HG03521 (cell line): ENCODE results near the gene H6PD.
"Not testable (repeated sequence)": the region's sequence is repeated elsewhere in the genome, so short reads cannot be mapped to it uniquely, and the experiment has no call there.

Experiments used
- ATAC-seq: cut with Tn5 transposase; IDR thresholded peaks from one replicate; pipeline ENCODE4 v1.9.1; 2021; ENCODE audit warnings: mild to moderate bottlenecking, moderate library complexity; ENCODE audit not compliant: unreplicated experiment

Gene H6PD

DNA sequence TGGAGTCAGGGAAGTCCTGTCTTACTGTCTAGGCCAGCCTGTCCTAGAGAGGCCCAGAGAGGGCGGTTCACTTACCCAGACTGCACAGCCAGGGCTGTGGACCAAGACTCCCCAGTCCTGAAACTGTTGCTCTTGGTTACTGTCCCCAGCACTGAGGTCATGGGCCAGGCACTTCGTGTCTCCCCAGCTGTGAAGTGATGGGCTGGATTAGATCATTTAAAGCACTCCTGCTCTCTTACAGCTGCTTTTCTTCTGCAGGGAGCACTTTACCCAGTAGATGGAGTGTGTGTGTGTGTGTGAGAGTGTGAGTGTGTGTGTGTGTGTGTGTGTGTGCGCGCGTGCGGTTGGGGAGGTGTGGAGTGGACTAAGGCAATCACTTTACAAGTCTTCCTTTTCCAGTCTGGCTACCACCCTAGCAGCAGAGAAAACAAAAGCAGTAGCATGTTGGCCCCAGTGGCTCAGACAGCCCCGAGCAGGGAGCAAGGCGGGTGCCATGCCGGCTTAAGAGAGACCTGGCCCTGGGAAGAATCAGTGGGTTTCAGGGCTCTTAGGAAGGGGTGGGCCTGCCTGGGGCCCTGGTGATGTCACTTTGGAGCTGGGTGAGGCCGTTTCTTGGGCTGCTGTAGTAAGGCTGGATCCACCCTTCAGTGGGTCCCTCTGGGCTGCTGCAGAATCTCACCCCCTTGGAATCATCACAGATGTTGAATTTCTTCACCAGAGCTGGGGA, 60.5 kb downstream of the H6PD start:
- no peak for ATAC-seq

GRCh38 chr1:9295884-9296283, 61.3 kb downstream of the H6PD start:
- ATAC-seq: no peak

GRCh38 chr1:9296850-9297249, 62.3 kb downstream of the H6PD start:
- ATAC-seq: no peak

DNA sequence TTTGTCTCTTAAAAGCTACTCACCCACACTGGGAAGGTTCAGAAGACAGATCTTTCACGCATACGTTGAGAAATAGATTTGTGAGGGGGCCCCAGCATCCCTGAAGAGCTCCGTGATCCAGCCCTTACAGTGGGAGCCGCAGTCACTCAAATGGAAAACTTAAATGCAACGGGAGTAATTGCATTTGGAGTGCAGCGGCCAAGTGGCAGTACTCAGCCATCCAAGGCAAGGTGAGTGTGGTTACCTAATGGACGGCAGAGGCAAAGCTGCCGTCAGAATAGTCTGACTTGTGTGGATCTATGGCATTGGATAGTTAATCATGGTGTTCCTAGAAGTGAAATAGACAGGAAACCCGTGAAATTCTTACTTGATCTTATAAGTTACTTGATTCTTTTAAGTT, 63.3 kb downstream of the H6PD start:
- ATAC-seq: no peak

DNA sequence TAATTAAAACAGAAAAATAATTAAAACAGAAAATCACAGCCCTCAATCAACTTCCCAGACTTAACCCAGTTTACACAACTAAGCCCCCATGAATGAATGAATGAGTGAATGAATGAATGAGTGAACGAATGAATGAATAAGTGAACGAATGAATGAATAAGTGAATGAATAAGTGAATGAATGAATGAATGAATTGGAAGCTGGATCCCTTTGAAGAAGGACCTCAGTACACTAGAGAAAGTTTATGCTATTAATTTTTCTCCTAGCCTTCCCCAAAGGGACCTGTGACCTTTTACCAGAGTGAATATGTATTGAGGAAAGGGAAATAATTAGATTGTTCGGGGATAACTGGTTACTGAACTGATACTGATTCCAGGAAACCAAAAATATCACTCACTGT, 63.7 kb downstream of the H6PD start:
- ATAC-seq: no peak

GRCh38 chr1:9299571-9300541, 65.3 kb downstream of the H6PD start:
- ATAC-seq: not testable (repeated sequence)

- no peak for ATAC-seq
Measured at GRCh38 chr1:9300573-9300972, 66.0 kb downstream of the H6PD start.

DNA sequence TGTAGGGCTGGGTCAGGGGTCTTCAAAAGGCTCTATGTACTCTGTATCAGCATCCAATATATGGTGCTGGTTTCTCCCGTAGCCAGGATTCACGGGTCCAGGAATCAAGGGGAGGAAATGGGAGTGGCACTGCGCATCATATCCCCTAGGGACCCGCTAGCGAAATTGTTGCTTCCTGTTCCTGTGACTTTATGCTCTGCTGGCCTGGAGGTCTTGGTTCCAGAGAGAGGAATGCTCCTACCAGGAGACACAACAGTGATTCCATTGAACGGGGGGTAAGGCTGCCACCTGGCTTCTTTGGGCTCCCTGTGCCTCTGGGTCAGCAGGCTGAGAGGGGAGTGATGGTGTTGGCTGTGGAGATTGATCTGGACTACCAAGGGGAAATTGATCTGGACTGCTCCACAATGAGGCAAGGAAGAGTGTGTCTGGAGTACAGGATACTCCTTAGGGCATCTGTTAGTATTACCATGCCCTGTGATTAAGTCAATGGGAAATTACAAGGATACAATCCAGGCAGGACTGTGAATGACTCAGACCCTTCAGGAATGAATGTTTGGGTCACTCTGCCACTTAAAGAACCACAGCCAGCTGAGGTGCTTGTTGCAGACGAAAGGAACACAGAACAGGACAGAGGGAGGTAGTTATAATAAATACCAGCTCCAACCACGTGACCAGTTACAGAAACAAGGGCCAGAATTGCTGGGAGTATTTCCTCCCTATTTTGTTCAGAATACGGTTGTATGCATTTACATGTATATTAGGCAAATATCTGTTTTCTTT, 68.4 kb downstream of the H6PD start:
- ATAC-seq: no peak

- ATAC-seq: no peak
Measured at GRCh38 chr1:9303916-9304315, 69.3 kb downstream of the H6PD start.

DNA sequence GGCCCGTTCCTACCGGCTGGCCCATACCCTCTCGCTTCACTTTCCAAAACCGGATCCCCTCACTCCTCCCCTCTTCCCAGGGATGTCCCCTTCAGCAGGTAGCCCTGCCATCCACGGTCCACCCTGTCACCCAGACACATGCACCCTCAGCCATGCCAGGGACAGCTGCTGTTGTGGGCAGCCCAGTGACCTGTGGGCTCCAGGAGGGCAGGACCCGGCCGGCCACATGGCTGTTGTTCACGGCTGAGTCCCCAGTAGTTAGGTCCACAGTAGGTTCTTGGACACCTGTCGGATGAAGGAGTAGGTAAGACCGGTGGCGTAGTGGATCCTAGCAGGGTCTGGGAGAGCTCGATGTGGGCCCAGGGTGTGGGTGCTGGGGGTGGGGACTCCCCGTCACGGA, 70.6 kb downstream of the H6PD start:
- no peak for ATAC-seq

- ATAC-seq: no peak
Measured at GRCh38 chr1:9306006-9306405, 71.4 kb downstream of the H6PD start.

- no peak for ATAC-seq
Measured at GRCh38 chr1:9307303-9307702, 72.7 kb downstream of the H6PD start.

DNA sequence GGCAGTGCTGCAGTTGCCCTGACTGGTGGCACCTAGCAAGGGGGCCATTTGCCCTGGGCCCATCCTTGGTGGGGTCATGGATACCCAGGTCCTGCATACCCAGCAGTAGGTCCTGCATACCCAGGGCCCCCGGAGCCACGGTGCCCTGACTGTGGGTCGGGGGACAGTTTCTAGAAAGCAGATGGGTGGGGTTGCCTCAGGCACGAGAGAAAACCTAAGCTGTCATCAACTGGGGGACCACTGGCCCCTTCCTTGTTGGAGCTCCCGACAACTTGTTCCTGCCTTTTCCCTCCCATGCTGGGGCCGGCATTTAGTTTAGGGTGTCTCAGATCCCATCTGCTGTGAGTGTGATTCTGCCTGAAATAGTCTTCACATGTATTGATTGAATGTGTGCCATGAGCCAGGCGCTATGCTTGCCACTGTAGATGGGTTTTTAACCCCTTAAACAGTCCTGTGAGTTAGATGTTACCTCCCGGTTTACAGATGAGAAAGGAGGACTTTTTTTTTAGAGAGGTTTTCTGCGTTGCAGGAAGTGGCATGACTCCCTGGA, 73.7 kb downstream of the H6PD start:
- no peak for ATAC-seq

GRCh38 chr1:9309080-9309479, 74.5 kb downstream of the H6PD start:
- no peak for ATAC-seq

- ATAC-seq: no peak
Measured at GRCh38 chr1:9309991-9310390, 75.4 kb downstream of the H6PD start.

GRCh38 chr1:9311029-9311428, 76.5 kb downstream of the H6PD start:
- ATAC-seq: no peak

- no peak for ATAC-seq
Measured at GRCh38 chr1:9311479-9311878, 76.9 kb downstream of the H6PD start.

DNA sequence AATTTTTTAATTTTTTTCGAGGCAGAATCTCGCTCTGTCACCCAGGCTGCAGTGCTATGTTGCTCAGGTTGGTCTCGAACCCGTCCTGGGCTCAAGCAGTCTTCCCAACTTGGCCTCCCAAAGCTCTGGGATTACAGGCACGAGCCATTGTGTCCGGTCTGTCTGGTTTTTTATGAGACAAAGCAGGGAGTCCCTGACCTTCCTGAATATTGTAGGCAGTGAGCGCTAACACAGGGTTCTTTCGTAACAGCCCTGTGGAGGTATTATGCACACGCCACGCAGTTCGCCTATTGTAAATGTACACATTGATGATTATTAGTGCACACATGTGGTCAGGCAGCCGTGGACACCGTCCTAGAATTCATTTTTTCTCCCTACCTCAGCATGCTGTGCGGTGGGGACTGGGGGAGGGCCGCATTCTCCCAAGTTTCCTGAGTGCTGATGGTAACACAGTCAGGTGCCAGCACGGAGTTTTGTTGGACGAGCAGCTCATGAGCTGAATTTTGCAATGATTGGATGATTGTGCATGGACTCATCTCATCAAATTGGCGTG, 77.7 kb downstream of the H6PD start:
- ATAC-seq: no peak

- no peak for ATAC-seq
Measured at GRCh38 chr1:9313576-9313975, 79.0 kb downstream of the H6PD start.

DNA sequence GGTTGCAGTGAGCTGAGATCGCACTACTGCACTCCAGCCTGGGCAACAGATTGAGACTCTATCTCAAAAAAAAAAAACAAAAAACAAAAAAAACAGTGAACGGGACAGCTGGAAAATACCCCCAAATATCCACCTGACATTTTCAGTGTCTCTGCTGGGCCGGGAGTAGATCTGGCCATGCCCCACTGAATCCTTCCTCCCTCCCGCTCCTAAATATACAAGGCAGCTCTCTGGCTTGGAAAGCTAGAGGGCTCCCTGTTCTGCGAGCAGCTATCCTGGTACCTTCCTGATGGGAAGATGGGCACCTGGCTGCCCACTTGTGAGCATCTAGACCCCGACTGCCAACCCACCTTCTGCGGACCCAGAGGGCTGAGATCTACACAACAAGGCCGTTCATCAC, 79.5 kb downstream of the H6PD start:
- no peak for ATAC-seq
